OCI-LY3 (cell line): Measurements from ENCODE around the gene MAGEB17.

Experiments
- H2AFZ ChIP-seq: fragments of 200-600, 300-600 bp; shearing (Covaris generic); 2 replicates; pipeline ENCODE4 v1.6.0; 2014; ENCODE audit warnings: antibody characterized with exemption, low read depth, low read length
- H3K27ac ChIP-seq: fragments of 200-600, 300-600 bp; sonication (generic); 2 replicates; pipeline ENCODE4 v1.5.1; 2014; ENCODE audit warnings: mild to moderate bottlenecking, low read length, moderate library complexity, mixed read lengths
- H3K27me3 ChIP-seq: fragments of 200-600, 300-600 bp; sonication (generic); 2 replicates; pipeline ENCODE4 v1.6.1; 2014; ENCODE audit warnings: low read depth, low read length, mixed read lengths
- H3K36me3 ChIP-seq: fragments of 200-600, 300-600 bp; sonication (generic); replicated peaks from 2 replicates; pipeline ENCODE3; 2014; ENCODE audit warnings: low read depth, low read length, mixed read lengths
- H3K4me1 ChIP-seq: fragments of 300-600, 200-600 bp; sonication (generic); 2 replicates; pipeline ENCODE4 v1.6.1; 2014; ENCODE audit warnings: low read length, mixed read lengths
- H3K4me2 ChIP-seq: fragments of 200-600, 300-600 bp; sonication (generic); 2 replicates; pipeline ENCODE4 v1.6.1; 2014; ENCODE audit warnings: low read length, mixed read lengths
- H3K4me3 ChIP-seq: fragments of 300-600, 200-600 bp; sonication (generic); 2 replicates; pipeline ENCODE4 v1.5.1; 2014; ENCODE audit warnings: antibody characterized with exemption, mild to moderate bottlenecking, low read length, moderate library complexity
- H3K79me2 ChIP-seq: fragments of 300-600, 200-600 bp; shearing (Covaris generic); 2 replicates; pipeline ENCODE4 v1.6.1; 2014; ENCODE audit warnings: mild to moderate bottlenecking, low read length, mixed read lengths
- H3K9ac ChIP-seq: fragments of 300-600, 200-600 bp; shearing (Covaris generic); 2 replicates; pipeline ENCODE4 v1.6.0; 2014; ENCODE audit warnings: mild to moderate bottlenecking, low read length, moderate library complexity
- H3K9me3 ChIP-seq: fragments of 200-600, 300-600 bp; shearing (Covaris generic); 2 replicates; pipeline ENCODE4 v1.6.1; 2014; ENCODE audit warnings: low read length, mixed read lengths; ENCODE audit not compliant: insufficient read depth
- H4K20me1 ChIP-seq: fragments of 200-600, 300-600 bp; sonication (generic); 2 replicates; pipeline ENCODE4 v1.6.1; 2016; ENCODE audit warnings: low read length, mixed read lengths; ENCODE audit not compliant: insufficient read depth
- EZH2phosphoT487 ChIP-seq: fragments of 200-600 bp; shearing (Covaris generic); IDR thresholded peaks from 2 replicates; pipeline ENCODE4 v1.6.1; 2018; ENCODE audit warnings: antibody characterized with exemption, mixed run types, low read depth
- TF ChIP-seq, protein P1 (sequence below): fragments of 200-600, 300-600 bp; sonication (generic); IDR thresholded peaks from 2 replicates; pipeline ENCODE4 v1.5.1; 2014; ENCODE audit warnings: antibody characterized with exemption, low read length, low read depth

MAGEB17 gene

DNA sequence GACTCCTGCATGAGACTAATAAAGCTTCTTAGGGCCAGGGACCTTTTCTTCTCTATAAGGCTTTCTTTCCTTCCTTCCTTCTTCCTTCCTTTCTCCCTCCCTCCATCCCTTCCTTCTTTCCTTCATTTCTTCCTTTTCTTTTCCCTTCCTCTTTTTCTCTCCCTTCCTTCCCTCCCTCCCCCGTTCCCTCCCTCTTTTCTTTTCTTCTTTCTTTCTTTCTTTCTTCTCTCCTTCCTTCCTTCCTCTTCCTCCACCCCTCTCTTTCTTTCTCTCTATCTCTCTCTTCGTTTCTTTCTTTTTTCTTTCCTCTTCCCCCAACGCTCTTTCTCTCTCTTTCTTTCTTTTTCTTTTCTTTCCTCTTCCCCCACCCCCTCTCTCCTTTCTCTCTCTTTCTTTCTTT lies 2.5 kb upstream of the MAGEB17 start:
- Histone ChIP-seq H3K27me3 (no peaks in the 10 kb centered on the region), H3K36me3 (no peaks in the 10 kb centered on the region), H3K4me3 (no peak overlapping the region)

GRCh38 chrX:16171039-16171438 lies 3.8 kb downstream of the MAGEB17 start:
- Histone ChIP-seq H4K20me1 (no peaks in the 10 kb centered on the region), H3K27ac (no peak overlapping the region), H3K27me3 (no peaks in the 10 kb centered on the region), H2AFZ (no peak overlapping the region), H3K36me3 (no peaks in the 10 kb centered on the region), H3K79me2 (no peaks in the 10 kb centered on the region), H3K9ac (no peak overlapping the region), H3K4me1 (no peaks in the 10 kb centered on the region), H3K9me3 (no peaks in the 10 kb centered on the region), H3K4me2 (no peak overlapping the region), H3K4me3 (no peak overlapping the region)
- TF ChIP-seq, protein P1, sequence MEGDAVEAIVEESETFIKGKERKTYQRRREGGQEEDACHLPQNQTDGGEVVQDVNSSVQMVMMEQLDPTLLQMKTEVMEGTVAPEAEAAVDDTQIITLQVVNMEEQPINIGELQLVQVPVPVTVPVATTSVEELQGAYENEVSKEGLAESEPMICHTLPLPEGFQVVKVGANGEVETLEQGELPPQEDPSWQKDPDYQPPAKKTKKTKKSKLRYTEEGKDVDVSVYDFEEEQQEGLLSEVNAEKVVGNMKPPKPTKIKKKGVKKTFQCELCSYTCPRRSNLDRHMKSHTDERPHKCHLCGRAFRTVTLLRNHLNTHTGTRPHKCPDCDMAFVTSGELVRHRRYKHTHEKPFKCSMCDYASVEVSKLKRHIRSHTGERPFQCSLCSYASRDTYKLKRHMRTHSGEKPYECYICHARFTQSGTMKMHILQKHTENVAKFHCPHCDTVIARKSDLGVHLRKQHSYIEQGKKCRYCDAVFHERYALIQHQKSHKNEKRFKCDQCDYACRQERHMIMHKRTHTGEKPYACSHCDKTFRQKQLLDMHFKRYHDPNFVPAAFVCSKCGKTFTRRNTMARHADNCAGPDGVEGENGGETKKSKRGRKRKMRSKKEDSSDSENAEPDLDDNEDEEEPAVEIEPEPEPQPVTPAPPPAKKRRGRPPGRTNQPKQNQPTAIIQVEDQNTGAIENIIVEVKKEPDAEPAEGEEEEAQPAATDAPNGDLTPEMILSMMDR, result no peak
- no peak for TF ChIP-seq EZH2phosphoT487

More for the DNA sequence above, 2.5 kb upstream of the MAGEB17 start:
- TF ChIP-seq, protein P1, result no peak
- no peak for TF ChIP-seq EZH2phosphoT487
- Histone ChIP-seq H3K27ac (no peak overlapping the region), H3K9ac (no peak overlapping the region), H3K4me1 (no peaks in the 10 kb centered on the region), H3K9me3 (no peaks in the 10 kb centered on the region), H2AFZ (no peak overlapping the region), H3K79me2 (no peaks in the 10 kb centered on the region), H4K20me1 (no peaks in the 10 kb centered on the region), H3K4me2 (no peak overlapping the region)

GRCh38 chrX:16171944-16172343 lies 4.7 kb downstream of the MAGEB17 start:
- Histone ChIP-seq H3K27me3 (no peaks in the 10 kb centered on the region), H3K27ac (no peak overlapping the region), H3K9ac (no peak overlapping the region), H3K36me3 (no peaks in the 10 kb centered on the region), H3K4me2 (no peak overlapping the region), H3K4me1 (no peaks in the 10 kb centered on the region), H3K9me3 (no peaks in the 10 kb centered on the region), H2AFZ (no peak overlapping the region), H3K4me3 (no peak overlapping the region), H3K79me2 (no peaks in the 10 kb centered on the region), H4K20me1 (no peaks in the 10 kb centered on the region)
- TF ChIP-seq EZH2phosphoT487, result no peak
- TF ChIP-seq, protein P1, result no peak

- no peaks in the 10 kb centered on the region for H4K20me1 ChIP-seq
- H3K27me3 ChIP-seq, result no peaks in the 10 kb centered on the region
- H3K4me3 ChIP-seq, result no peak overlapping the region
- no peak overlapping the region for H3K27ac ChIP-seq
- no peak overlapping the region for H3K9ac ChIP-seq
- TF ChIP-seq, protein P1, result no peak
- no peak for TF ChIP-seq EZH2phosphoT487
- H3K4me1 ChIP-seq, result no peaks in the 10 kb centered on the region
- no peaks in the 10 kb centered on the region for H3K79me2 ChIP-seq
- H3K36me3 ChIP-seq, result no peaks in the 10 kb centered on the region
- no peak overlapping the region for H2AFZ ChIP-seq
- H3K9me3 ChIP-seq, result no peaks in the 10 kb centered on the region
- H3K4me2 ChIP-seq, result no peak overlapping the region
These were observed 5.1 kb downstream of the MAGEB17 start for GRCh38 chrX:16172391-16172790.
